Kidney (tissue), 14 donors: ENCODE data around the gene MGP. TPM values are rescaled to one million over a fixed set of nuclear protein-coding genes. Genes with fewer than 3 reads are reported as not detected.
A peak's percentile ranks its signal among the peaks of the same experiment; 100 is the strongest.

Experiments
- DNase-seq, 5 donors: peaks; one replicate each; pipeline ENCODE4 v3.0.0-alpha.2; 2013 to 2020
- FAIRE-seq: peaks from 2 replicates; lab custom pipeline; 2012; peaks lifted over from hg19 to GRCh38; lab: Jason Lieb, UNC
- H3K27ac ChIP-seq, 2 donors: one replicate each; pipeline ENCODE4 v1.7.0; 2013; ENCODE audit warnings: low read depth in 2 of 2, low read length in 2 of 2, inconsistent platforms in 1 of 2
- H3K27me3 ChIP-seq: one replicate; pipeline ENCODE4 v1.7.1; 2013; ENCODE audit warnings: low read length, inconsistent platforms; ENCODE audit not compliant: control insufficient read depth, insufficient read depth
- H3K36me3 ChIP-seq, 3 donors: one replicate each; pipeline versions ENCODE4 v1.7.0 to v1.7.1; 2013; ENCODE audit warnings: low read length in 3 of 3, control low read depth in 1 of 3, inconsistent platforms in 1 of 3; ENCODE audit not compliant: insufficient read depth in 3 of 3, control insufficient read depth in 2 of 3
- H3K4me1 ChIP-seq, 3 donors: one replicate each; pipeline versions ENCODE4 v1.7.0 to v1.7.1; 2013; ENCODE audit warnings: low read length in 3 of 3, inconsistent platforms in 1 of 3, low read depth in 1 of 3; ENCODE audit not compliant: control insufficient read depth in 2 of 3, insufficient read depth in 2 of 3
- H3K4me3 ChIP-seq, 3 donors: one replicate each; pipeline versions ENCODE4 v1.7.0 to v1.8.1; 2013; ENCODE audit warnings: low read length in 3 of 3, control low read depth in 1 of 3, inconsistent platforms in 1 of 3
- H3K9ac ChIP-seq, 3 donors: one replicate each; pipeline versions ENCODE4 v1.7.0 to v1.7.1; 2013; ENCODE audit warnings: low read length in 3 of 3, control low read depth in 1 of 3, inconsistent platforms in 1 of 3
- H3K9me3 ChIP-seq, 3 donors: one replicate each; pipeline versions ENCODE4 v1.7.0 to v1.7.1; 2013; ENCODE audit warnings: low read length in 3 of 3, control low read depth in 1 of 3, inconsistent platforms in 1 of 3; ENCODE audit not compliant: control insufficient read depth in 2 of 3, insufficient read depth in 1 of 3
- intact Hi-C: fragments of 100-400 bp; cut with DNase I; formaldehyde crosslinking; loops from one replicate; pipeline ENCODE4 v1.11.1; 2022
- polyA plus RNA-seq: library from polyadenylated mRNA; stranded (reverse); fragments of 350-450 nt; fragmentation: Illumina TruSeq; extraction: RNeasy Lipid Tissue Mini Kit (QIAGEN cat#74804); gene quantifications from one replicate; pipeline ENCODE4 v1.2.3, GENCODE V29; 2014; ENCODE audit warnings: low read depth, low replicate concordance; ENCODE audit not compliant: insufficient read depth
- total RNA-seq: library from RNA; stranded (reverse); fragmentation: NEBNext Ultra II Directional; extraction: Animal tissue kit (Norgen Biotek cat#: 25700); gene quantifications from one replicate; pipeline ENCODE4 v1.2.1, GENCODE V29; 2021
- TF ChIP-seq, protein P1 (sequence below): IDR thresholded peaks from 3 replicates; pipeline ENCODE4 v1.5.1; 2012; ENCODE audit warnings: mild to moderate bottlenecking, moderate library complexity, borderline replicate concordance; ENCODE audit not compliant: insufficient read depth; ENCODE audit errors: extremely low read depth
- donor health status: control.
- donor health status: control.
- donor health status: control.
- donor health status: control.
- donor health status: control.
- donor health status: DM: yes; HTN: yes; CAD: no.
- donor health status: Normal renal cell carcinoma (clear cell type).

Gene MGP
- total and polyA plus RNA-seq, 2 donors from 2014 or later, result 745 to 811 TPM

- no peak overlapping the region for H3K27ac ChIP-seq
Observed at GRCh38 chr12:14850929-14851663, 34.6 kb downstream of the MGP start.

DNA sequence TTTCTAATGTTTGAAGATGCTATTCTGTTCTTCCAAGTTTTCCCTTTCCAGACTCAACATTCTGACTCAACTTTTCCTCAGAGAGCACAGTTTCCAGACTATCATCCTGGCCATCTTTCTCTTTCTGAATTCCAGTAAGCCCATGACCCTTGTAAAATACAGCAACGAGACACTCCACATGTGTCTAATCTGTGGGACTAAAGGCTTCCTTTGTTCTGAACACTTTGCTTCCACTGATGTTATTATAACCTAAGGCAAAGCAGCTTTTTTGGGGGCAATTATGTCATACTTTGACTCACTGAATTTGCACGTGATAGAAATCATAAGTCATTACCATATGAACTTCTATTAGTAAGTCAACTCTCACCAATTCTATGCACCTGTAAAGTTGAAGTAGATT is 36.0 kb downstream of the MGP start:
- Histone ChIP-seq H3K27ac (no peak overlapping the region), H3K4me3 (no peak overlapping the region), H3K27me3 (no peaks in the 10 kb centered on the region), H3K9me3 (no peaks in the 10 kb centered on the region), H3K9ac (no peak overlapping the region), H3K4me1 (peaks cover 5 to 17% (median 11%) of the 10 kb centered on the region in 3 donors), H3K36me3 (no peaks in the 10 kb centered on the region)
- DNase-seq, result no peak
- TF ChIP-seq, protein P1, sequence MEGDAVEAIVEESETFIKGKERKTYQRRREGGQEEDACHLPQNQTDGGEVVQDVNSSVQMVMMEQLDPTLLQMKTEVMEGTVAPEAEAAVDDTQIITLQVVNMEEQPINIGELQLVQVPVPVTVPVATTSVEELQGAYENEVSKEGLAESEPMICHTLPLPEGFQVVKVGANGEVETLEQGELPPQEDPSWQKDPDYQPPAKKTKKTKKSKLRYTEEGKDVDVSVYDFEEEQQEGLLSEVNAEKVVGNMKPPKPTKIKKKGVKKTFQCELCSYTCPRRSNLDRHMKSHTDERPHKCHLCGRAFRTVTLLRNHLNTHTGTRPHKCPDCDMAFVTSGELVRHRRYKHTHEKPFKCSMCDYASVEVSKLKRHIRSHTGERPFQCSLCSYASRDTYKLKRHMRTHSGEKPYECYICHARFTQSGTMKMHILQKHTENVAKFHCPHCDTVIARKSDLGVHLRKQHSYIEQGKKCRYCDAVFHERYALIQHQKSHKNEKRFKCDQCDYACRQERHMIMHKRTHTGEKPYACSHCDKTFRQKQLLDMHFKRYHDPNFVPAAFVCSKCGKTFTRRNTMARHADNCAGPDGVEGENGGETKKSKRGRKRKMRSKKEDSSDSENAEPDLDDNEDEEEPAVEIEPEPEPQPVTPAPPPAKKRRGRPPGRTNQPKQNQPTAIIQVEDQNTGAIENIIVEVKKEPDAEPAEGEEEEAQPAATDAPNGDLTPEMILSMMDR, result no peak
- FAIRE-seq, result no peak
- intact Hi-C loops, result no loop called here

More at GRCh38 chr12:14850929-14851663, 34.6 kb downstream of the MGP start:
- TF ChIP-seq, protein P1, result no peak
- DNase-seq (no peak), FAIRE-seq (no peak)
- no peaks in the 10 kb centered on the region for H3K27me3 ChIP-seq
- H3K9ac ChIP-seq, result no peak overlapping the region
- H3K4me3 ChIP-seq, result no peak overlapping the region
- H3K36me3 ChIP-seq, result no peaks in the 10 kb centered on the region
- H3K9me3 ChIP-seq, result no peaks in the 10 kb centered on the region
- H3K4me1 ChIP-seq, result peaks cover 5 to 15% (median 11%) of the 10 kb centered on the region in 3 donors
- intact Hi-C loops, result no loop called here

GRCh38 chr12:14846876-14847580 is 38.6 kb downstream of the MGP start:
- TF ChIP-seq, protein P1, result no peak

More at GRCh38 chr12:14846876-14847580, 38.6 kb downstream of the MGP start:
- peaks cover 5 to 29% (median 9%) of the 10 kb centered on the region in 3 donors for H3K4me1 ChIP-seq
- H3K9ac ChIP-seq, result no peak overlapping the region
- FAIRE-seq, result no peak
- intact Hi-C loops, result no loop called here
- no peaks in the 10 kb centered on the region for H3K36me3 ChIP-seq
- no peaks in the 10 kb centered on the region for H3K27me3 ChIP-seq
- peak in 1 of 5 donors; percentile 61 for DNase-seq
- H3K27ac ChIP-seq, result peak overlapping the region in 1 of 2 donors; percentile 5
- H3K4me3 ChIP-seq, result no peak overlapping the region
- H3K9me3 ChIP-seq, result no peaks in the 10 kb centered on the region
